ENCODE measurements around the gene ARSH. TPM values are rescaled to one million over a fixed set of nuclear protein-coding genes. Genes with fewer than 3 reads are reported as not detected.

ARSH gene
- total and polyA plus RNA-seq, 10 of the 15 experiments (the other 5 are each of a cell fraction or from before 2014, with no cell fraction given), result 0.12 TPM; not detected in 9

DNA sequence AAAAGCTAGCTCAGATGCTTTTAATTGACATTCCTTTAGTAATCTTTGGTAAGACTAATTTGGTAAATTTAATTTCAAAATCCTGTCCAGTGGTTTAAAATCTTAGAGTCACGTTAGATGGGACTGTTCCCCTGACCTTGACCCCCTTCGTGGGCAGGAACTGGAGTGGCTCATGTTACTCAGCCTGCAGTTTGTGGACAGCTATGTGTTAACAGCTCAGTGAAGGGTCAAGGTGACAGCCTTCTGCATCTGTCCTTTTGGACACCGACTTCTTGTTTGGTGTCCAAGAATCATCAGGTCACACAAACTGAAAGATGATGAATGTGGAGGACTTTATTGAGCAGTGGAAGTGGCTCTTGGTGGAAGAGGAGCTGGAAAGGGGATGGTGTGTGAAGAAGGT is 37.9 kb downstream of the ARSH start (continued):
- TF ChIP-seq BACH1 (IDR thresholded peaks at IDR 0.05; ENCODE audit: borderline replicate concordance), result no peak
- TF ChIP-seq, protein P1, sequence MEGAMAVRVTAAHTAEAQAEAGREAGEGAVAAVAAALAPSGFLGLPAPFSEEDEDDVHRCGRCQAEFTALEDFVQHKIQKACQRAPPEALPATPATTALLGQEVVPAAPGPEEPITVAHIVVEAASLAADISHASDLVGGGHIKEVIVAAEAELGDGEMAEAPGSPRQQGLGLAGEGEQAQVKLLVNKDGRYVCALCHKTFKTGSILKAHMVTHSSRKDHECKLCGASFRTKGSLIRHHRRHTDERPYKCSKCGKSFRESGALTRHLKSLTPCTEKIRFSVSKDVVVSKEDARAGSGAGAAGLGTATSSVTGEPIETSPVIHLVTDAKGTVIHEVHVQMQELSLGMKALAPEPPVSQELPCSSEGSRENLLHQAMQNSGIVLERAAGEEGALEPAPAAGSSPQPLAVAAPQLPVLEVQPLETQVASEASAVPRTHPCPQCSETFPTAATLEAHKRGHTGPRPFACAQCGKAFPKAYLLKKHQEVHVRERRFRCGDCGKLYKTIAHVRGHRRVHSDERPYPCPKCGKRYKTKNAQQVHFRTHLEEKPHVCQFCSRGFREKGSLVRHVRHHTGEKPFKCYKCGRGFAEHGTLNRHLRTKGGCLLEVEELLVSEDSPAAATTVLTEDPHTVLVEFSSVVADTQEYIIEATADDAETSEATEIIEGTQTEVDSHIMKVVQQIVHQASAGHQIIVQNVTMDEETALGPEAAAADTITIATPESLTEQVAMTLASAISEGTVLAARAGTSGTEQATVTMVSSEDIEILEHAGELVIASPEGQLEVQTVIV (IDR thresholded peaks at IDR 0.05; ENCODE audit: borderline replicate concordance, partially characterized antibody), result no peak
- no peak for TF ChIP-seq BHLHE40 (IDR thresholded peaks at IDR 0.05; ENCODE audit: borderline replicate concordance in 1 of 2, low read depth in 2 of 2, low read length in 1 of 2)
- no peak for TF ChIP-seq HDGF (IDR thresholded peaks at IDR 0.05)

DNA sequence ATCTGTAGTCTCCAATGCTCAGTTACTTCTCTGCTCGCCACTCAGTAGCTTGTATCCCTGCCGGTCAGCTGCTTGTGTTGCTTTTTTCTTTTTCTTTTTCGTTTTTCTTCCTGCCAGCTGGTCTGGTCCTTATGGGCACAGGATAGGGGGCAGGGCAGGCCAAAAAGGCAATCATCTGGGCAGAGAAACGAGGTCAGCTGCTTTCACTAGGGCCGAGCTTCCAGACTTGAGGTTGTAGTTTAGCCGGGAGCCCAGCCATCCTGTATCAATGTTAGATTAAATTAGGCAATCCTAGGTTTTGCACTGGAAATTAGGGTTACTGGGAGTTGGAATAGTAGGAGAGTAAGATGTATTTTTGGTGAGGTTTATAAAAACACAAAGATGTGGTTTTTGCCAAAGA is 38.3 kb downstream of the ARSH start:
- no peak overlapping the region for H3K27ac ChIP-seq (ENCODE audit: control insufficient read depth, insufficient read depth)
- CTCF ChIA-PET, result interaction anchor here (1.6 kb wide), 1 partner anchor 10 kb away, joined by 4 read pairs; no protein-coding TSS in a partner anchor
- in situ Hi-C loops (cut with MboI), result loop anchor here (25.0 kb wide), 1 partner anchor 768 kb away; no protein-coding TSS in a partner anchor
- H4K20me1 ChIP-seq (ENCODE audit: control insufficient read depth, insufficient read depth), result no peaks in the 10 kb centered on the region
- no peaks in the 10 kb centered on the region for H3K4me1 ChIP-seq (ENCODE audit: control insufficient read depth, insufficient read depth, low read length)
- BruUV-seq (replicated peaks), result no TSS peak
- no peak for FAIRE-seq
- no peaks in the 10 kb centered on the region for H3K27me3 ChIP-seq (replicated peaks in 1 of 2; ENCODE audit: control insufficient read depth in 2 of 2, insufficient read depth in 2 of 2, low read length in 1 of 2)
- no peak for ATAC-seq
- H3K79me2 ChIP-seq (ENCODE audit: control insufficient read depth, insufficient read depth, low read length), result no peaks in the 10 kb centered on the region
- DNase-seq (ENCODE audit: low read depth, low spot score), result no peak
- SMC1A ChIA-PET (ENCODE audit: uncharacterized antibody, unreplicated experiment), result interaction anchor here (1.1 kb wide), 1 partner anchor 10 kb away, joined by 4 read pairs; no protein-coding TSS in a partner anchor
- intact Hi-C loops (cut with micrococcal nuclease; ENCODE audit: unreplicated experiment), result no loop called here
- POLR2A ChIA-PET, result no interaction called here
- TF ChIP-seq PML (IDR thresholded peaks at IDR 0.05; ENCODE audit: low read length), result no peak
- TF ChIP-seq IKZF2 (IDR thresholded peaks at IDR 0.05), result no peak
- no peak for TF ChIP-seq POLR2AphosphoS2 (IDR thresholded peaks at IDR 0.05; ENCODE audit: low read depth, low read length)
- no peak for TF ChIP-seq RELA (IDR thresholded peaks at IDR 0.05; ENCODE audit: borderline replicate concordance, partially characterized antibody)
- H3K9ac ChIP-seq (ENCODE audit: control insufficient read depth, insufficient read depth, low read length), result no peak overlapping the region
- H3K4me2 ChIP-seq (ENCODE audit: control insufficient read depth, insufficient read depth), result no peak overlapping the region
- RAD21 ChIA-PET (ENCODE audit: unreplicated experiment), result no interaction called here
- WGBS (ENCODE audit: insufficient coverage, insufficient replicate concordance, low lambda C conversion rate, missing lambda C conversion rate), result 26% methylated on average over 6 of the region's 6 CpGs
- H2AFZ ChIP-seq (ENCODE audit: control insufficient read depth, low read depth, low read length), result no peak overlapping the region
- no peak overlapping the region for H3K4me3 ChIP-seq
- no peaks in the 10 kb centered on the region for H3K36me3 ChIP-seq (ENCODE audit: control insufficient read depth in 2 of 2, insufficient read depth in 2 of 2, low read length in 1 of 2)
- H3K9me3 ChIP-seq (replicated peaks; ENCODE audit: control insufficient read depth, insufficient read depth, low read length), result no peaks in the 10 kb centered on the region
